D341Med (cell line): Measurements from ENCODE around the gene MBOAT2.
"Not testable (repeated sequence)": the region's sequence is repeated elsewhere in the genome, so short reads cannot be mapped to it uniquely, and the experiment has no call there.

Experiments used
- DNase-seq: peaks from one replicate; pipeline ENCODE4 v3.0.0; 2012; ENCODE audit warnings: low spot score

MBOAT2 gene

DNA sequence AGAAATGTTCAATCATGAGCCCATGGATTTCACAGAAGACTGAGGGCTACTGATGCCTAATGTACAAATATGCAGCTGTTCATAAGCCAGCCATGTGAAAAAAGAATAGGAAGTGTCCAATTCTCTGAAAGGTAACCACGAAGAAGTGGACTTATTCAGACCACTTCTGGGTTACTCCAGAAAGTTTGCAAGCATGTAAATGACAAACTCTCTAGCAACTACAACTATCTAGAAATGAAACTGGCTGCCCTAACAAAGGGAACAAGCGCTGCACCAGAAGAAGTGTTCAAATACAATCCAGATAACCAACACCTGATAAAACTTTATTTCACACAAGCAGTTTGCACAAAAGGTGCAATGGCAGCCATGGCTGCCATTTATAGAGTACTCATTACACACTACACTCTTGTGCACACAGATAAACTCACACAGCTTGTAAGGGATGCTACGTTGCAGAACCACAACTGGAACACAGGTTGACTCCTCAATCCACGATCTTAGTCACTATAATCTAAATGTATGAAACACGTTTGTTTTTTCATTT, 13.9 kb downstream of the MBOAT2 start:
- no peak for DNase-seq

DNA sequence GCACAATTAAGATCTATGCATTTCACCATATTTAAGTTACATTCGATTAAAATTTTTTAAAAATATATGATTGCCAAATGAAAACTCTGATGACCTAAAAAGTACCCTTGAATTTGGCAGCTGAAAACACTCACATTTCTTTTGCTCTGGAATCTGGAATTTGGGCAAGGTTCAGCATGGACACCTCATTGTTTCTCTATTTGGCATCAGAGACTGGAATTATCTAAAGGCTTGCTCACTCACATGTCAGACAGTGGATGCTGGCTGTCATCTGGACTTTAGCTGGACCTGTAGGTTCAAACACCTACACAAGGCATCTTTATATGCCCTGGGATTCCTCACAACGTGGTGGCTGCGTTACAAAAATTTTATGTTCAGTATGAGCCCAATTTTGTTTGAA, 16.1 kb downstream of the MBOAT2 start:
- no peak for DNase-seq

DNA sequence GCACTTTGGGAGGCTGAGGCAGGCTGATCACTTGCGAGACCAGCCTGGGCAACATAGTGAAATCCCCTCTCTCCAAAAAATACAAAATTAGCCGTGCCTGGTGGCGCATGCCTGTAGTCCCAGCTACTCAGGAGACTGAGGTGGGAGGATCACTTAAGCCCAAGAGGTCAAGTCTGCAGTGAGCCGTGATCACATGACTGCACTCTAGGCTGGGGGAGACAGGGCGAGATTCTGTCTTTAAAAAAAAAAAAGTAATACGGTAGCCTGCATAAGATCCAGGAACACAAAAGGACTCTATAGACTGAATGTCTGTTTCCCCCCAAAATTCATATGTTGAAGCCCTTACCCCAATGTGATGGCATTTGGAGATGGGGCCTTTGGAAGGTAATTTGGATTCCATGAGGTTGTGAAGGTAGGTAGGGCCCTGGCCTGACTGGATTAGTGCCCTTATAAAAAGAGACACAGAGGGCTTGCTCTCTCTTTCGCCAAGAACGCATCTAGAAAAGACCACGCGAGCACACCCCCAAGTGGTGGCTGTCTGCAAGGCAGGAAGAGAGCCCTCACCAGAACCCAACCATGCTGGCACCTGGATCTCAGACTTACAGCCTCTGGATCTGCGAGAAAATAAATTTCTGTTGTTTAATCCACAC, 17.0 kb downstream of the MBOAT2 start:
- no peak for DNase-seq

DNA sequence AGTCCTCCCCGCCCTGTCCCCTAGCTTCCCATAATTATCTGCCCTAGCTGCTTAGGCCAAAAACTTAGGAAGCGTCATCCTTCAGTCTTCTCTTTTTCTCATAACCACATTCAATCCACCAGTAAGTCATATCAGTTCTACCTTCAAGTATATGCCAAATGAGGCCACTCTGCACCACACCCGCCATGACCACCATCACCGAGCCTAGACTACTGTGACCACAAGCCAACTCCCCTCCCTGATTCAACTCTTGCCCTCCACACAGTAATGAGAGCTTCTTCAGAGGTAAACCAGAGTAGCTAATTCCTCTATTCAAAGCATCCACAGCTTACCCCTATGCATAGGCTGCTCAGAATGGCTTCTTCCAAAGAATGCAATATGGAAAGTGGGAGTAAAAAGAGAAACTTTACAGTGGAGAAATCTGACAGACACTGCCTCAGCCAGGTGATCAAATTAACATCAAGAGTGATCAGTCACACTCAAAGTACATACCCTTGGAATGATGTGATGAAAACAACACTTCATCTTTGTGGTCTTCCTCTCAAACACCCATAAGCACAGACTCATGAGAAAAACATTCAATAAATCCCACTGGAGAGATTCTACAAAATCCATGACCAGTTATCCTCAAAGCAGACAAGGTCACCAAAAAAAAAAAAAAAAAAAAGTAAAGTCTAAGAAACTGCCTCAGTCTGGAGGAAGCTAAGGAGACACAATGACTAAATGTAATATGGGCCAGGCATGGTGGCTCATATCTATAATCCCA, 17.7 kb downstream of the MBOAT2 start:
- no peak for DNase-seq

DNA sequence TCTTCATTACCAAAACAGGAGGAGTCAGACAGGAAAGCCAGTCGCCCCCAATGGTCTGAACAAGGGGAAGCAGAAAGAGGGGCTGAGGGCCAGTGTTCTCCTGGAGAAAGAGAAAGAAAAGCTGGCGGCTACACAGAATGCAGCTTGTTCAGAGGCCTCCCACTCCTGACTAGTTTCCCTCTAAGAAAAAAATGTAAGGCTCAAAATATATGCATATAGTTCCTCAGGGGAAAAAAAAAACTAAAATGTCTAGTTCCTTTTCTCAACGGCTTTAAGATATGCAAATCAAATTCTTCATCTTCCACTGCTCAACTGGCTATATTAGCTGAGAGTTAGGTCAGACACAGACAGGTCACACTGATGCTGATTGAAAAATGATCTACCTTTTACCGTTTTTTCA, 18.6 kb downstream of the MBOAT2 start:
- no peak for DNase-seq

- no peak for DNase-seq
Observed at GRCh38 chr2:8984157-8984556, 19.3 kb downstream of the MBOAT2 start.

GRCh38 chr2:8983571-8983970, 19.9 kb downstream of the MBOAT2 start:
- no peak for DNase-seq

DNA sequence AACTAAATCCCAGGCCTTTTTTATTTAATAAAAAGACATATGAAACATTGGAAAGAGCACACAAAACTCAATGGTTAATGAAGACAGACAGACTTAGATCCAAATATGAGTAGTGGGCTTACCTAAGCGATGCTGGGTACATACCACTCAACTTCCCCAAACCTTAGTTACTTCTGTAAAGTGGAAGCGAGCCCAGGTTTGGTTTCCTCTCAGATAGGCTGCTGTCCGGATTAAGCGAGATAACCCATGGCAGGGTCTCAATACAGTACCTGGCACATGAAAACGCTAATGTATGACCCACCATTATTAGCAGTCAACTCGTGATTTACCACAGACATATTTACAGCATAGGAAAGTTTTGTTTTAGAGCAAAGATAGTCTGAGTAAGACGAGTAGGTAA, 21.6 kb downstream of the MBOAT2 start:
- DNase-seq, result no peak

DNA sequence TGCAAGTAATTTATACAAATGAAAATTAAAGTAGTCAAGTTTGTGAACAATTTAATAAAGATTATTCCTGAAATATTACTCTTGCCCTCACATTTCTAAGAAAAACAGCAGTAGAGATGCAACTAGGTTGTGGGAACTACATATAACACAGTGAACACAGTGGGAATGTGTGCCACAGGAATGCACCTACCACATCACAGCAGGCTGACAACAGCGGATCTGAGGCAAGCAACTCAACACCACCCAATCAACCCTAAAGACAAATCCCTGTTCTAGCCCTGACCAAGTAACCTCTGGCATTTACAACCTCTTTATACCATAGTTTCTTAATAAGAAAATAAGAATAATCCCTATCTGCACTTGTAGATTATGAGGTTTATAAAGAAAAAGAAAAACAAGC, 23.4 kb downstream of the MBOAT2 start:
- DNase-seq, result no peak

DNA sequence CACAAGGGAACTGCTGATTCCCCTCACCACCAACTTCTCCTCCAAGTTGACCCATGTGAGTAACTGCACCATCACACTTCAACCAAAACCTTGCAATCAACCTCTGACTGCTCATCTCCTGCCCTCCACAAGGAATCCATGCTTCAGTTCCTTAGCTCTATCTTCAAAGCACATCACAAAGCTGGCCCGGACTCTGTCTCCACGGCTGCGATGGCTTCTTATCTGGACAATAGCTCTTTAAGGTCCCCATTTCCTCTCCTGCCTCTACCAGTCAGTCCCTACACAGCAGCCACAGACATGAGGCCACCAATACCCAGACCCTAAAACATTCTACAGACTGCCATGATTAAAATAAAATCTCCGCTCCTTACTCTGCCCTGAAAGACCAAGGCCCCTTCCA, 25.7 kb downstream of the MBOAT2 start:
- no peak for DNase-seq

GRCh38 chr2:8976442-8977259, 26.8 kb downstream of the MBOAT2 start:
- DNase-seq, result no peak

- DNase-seq, result no peak
Observed at GRCh38 chr2:8974016-8974415, 29.5 kb downstream of the MBOAT2 start.

- not testable (repeated sequence) for DNase-seq
Observed at GRCh38 chr2:8973017-8973416, 30.5 kb downstream of the MBOAT2 start.

DNA sequence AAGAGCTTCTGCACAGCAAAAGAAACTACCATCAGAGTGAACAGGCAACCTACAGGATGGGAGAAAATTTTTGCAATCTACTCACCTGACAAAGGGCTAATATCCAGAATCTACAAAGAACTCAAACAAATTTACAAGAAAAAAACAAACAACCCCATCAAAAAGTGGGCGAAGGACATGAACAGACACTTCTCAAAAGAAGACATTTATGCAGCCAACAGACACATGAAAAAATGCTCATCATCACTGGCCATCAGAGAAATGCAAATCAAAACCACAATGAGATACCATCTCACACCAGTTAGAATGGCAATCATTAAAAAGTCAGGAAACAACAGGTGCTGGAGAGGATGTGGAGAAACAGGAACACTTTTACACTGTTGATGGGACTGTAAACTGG, 30.9 kb downstream of the MBOAT2 start:
- not testable (repeated sequence) for DNase-seq

DNA sequence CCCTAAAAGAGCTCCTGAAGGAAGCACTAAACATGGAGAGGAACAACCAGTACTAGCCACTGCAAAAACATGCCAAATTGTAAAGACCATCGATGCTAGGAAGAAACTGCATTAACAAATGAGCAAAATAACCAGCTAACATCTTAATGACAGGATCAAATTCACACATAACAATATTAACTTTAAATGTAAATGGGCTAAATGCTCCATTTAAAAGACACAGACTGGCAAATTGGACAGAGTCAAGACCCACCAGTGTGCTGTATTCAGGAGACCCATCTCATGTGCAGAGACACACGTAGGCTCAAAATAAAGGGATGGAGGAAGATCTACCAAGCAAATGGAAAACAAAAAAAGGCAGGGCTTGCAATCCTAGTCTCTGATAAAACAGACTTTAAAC, 34.1 kb downstream of the MBOAT2 start:
- DNase-seq, result not testable (repeated sequence)

- no peak for DNase-seq
Observed at GRCh38 chr2:8966123-8966908, 37.2 kb downstream of the MBOAT2 start.

DNA sequence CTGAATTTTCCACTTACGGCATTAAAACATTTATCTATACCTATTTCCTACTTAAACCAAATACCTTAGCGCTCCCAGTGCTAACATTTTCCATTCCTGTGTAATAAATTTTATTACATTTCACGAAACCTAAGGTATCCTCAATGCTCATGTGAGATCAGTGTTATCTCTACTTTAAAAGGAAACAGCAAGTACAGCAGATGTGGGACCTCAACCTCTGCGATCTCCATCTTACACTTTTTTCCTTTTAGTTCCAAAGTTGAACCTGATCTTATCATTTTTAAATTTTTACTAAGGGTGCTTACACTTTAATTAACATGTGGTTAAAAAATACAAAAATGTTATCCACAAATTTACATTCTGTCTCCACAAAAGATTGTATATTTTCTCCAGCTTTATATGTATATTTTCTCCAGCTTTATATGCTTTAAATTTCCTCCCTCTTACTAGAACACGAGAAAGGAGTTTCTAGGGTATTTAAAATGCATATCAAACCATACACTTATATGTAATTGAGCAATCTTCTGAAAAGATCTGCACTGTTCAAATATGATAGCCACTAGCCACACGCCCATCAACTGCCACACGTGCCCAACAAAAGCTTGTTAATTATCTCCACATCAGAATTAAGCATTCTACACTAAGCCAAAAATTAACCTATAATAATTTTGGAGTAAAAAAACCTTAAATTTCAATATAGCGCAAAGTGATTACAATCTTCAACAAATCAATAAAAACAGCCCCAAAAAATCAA, 38.1 kb downstream of the MBOAT2 start:
- DNase-seq, result no peak

DNA sequence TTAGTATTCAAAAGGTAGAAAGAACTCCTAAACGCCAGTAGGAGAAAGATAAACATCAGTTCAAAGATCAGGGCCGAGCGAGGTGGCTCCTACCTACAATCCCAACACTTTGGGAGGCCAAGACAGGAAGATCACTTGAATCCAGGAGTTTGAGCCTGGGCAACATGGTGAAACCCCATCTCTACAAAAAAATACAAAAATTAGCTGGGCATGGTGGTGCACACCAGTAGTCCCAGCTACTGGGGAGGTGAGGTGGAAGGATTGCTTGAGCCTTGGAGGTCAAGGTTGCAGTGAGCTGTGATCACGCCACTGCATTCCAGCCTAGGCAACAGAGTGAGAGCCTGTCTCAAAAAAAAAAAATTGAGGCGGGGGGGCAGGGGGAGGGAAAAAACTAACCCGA, 40.6 kb downstream of the MBOAT2 start:
- no peak for DNase-seq

GRCh38 chr2:8957628-8958027, 45.9 kb downstream of the MBOAT2 start:
- DNase-seq, result no peak

DNA sequence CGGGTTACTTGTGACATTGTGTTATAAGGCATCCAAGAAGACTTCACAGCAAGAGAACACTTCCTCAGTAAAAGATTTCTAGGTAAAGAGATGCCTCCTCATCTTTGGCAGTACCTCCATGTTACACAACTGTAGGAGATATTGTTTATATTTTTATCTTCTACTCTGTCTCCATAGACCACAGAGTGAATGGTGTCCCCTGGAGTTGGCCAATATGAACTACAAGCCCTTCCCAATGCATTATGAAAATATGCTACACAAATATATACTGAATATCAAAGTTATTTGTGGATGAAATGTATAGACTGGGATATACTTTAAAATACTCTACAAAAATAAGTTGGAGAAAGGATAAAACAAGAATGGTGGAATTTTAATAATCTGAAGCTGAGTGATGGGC, 46.7 kb downstream of the MBOAT2 start:
- DNase-seq, result no peak

DNA sequence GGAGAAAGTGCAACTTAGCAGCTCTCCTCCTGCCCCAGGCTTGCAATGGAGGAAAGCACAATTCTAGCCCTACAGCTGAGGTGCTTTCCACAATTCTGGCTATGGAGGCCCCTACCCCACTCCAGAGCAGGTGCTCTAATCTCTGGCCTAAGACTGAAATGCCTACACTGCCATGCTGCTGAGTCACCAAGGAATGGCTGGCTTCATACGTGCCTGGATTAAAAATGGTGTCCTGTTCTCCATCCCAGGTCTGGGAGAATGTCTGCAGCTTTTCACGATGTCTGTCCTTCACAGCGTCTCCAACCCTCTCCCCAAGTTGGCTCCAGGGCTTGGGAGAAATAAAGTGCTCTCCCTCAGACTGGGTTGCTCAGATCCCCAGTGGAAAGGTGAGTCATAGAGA, 48.5 kb downstream of the MBOAT2 start:
- no peak for DNase-seq
